KMS-11 (cell line): ENCODE measurements around the gene APBA2.

Source experiments
- H2AFZ ChIP-seq: fragments of 200-600 bp; sonication (generic); 2 replicates; pipeline ENCODE4 v1.6.1; 2016; ENCODE audit warnings: antibody characterized with exemption, mixed run types, low read depth
- H3K27ac ChIP-seq: fragments of 200-600 bp; sonication (generic); 2 replicates; pipeline ENCODE4 v1.6.1; 2016; ENCODE audit warnings: mild to moderate bottlenecking, mixed run types
- H3K27me3 ChIP-seq: fragments of 200-600 bp; sonication (generic); 2 replicates; pipeline ENCODE4 v1.6.1; 2017; ENCODE audit warnings: mild to moderate bottlenecking, low read depth, mixed run types, moderate library complexity; ENCODE audit not compliant: insufficient read depth
- H3K36me3 ChIP-seq: fragments of 200-600 bp; sonication (generic); 2 replicates; pipeline ENCODE4 v1.6.1; 2017; ENCODE audit warnings: mild to moderate bottlenecking, mixed run types; ENCODE audit not compliant: insufficient read depth
- H3K4me1 ChIP-seq: fragments of 200-600 bp; sonication (generic); 2 replicates; pipeline ENCODE4 v1.6.1; 2016; ENCODE audit warnings: mild to moderate bottlenecking, low read depth, mixed run types; ENCODE audit not compliant: poor library complexity, severe bottlenecking
- H3K4me2 ChIP-seq: fragments of 200-600 bp; sonication (generic); 2 replicates; pipeline ENCODE4 v1.7.0; 2016; ENCODE audit warnings: mild to moderate bottlenecking, mixed run types
- H3K4me3 ChIP-seq: fragments of 200-600 bp; sonication (generic); IDR thresholded peaks from 2 replicates; pipeline ENCODE4 v1.6.1; 2017; ENCODE audit warnings: low read depth, low read length, mixed read lengths; ENCODE audit not compliant: insufficient read depth
- H3K79me2 ChIP-seq: fragments of 200-600 bp; sonication (generic); 2 replicates; pipeline ENCODE4 v1.6.1; 2016; ENCODE audit warnings: low read depth, mixed run types; ENCODE audit not compliant: insufficient read depth
- H3K9ac ChIP-seq: fragments of 200-600 bp; sonication (generic); 2 replicates; pipeline ENCODE4 v1.6.1; 2016; ENCODE audit warnings: mild to moderate bottlenecking, mixed run types
- H4K20me1 ChIP-seq: fragments of 200-600 bp; sonication (generic); 2 replicates; pipeline ENCODE4 v1.6.1; 2016; ENCODE audit warnings: mild to moderate bottlenecking, mixed run types; ENCODE audit not compliant: insufficient read depth
- CTCF ChIP-seq: fragments of 200-600 bp; sonication (generic); conservative IDR thresholded peaks from 2 replicates; pipeline ENCODE4 v1.6.1; 2017; ENCODE audit warnings: low read depth, mild to moderate bottlenecking, antibody characterized with exemption, low read length, moderate library complexity, mixed read lengths

Gene APBA2

DNA sequence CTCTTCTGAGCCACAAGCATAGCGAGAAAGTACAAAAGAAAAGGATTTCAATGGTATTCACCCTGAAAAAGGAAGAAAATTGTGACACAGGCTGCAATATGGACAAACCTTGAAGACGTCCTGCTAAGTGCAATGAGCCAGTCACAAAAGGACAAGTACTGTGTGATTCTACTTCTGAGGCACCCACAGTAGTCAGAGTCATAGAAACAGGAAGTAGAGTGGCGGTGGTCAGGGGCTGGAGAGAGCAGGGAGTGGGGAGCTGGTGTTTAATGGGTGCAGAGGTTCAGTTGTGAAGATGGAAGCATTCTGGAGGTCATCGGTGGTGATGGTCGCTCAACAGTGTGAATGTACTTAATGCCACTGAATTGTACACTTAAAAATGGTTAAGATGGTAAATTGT lies 180.5 kb downstream of the APBA2 start:
- no peak overlapping the region for H3K4me2 ChIP-seq
- H3K4me3 ChIP-seq, result no peak overlapping the region
- no peak overlapping the region for H2AFZ ChIP-seq
- H3K79me2 ChIP-seq, result no peaks in the 10 kb centered on the region
- no peak overlapping the region for H3K9ac ChIP-seq
- H3K4me1 ChIP-seq, result no peaks in the 10 kb centered on the region
- H3K27me3 ChIP-seq, result no peaks in the 10 kb centered on the region
- no peak for TF ChIP-seq CTCF
- no peaks in the 10 kb centered on the region for H4K20me1 ChIP-seq
- no peaks in the 10 kb centered on the region for H3K36me3 ChIP-seq
- no peak overlapping the region for H3K27ac ChIP-seq

- no peak overlapping the region for H3K4me3 ChIP-seq
- no peaks in the 10 kb centered on the region for H3K4me1 ChIP-seq
- H3K9ac ChIP-seq, result no peak overlapping the region
- H3K27ac ChIP-seq, result no peak overlapping the region
- no peak overlapping the region for H2AFZ ChIP-seq
- H3K79me2 ChIP-seq, result no peaks in the 10 kb centered on the region
- no peaks in the 10 kb centered on the region for H3K36me3 ChIP-seq
- H3K4me2 ChIP-seq, result no peak overlapping the region
- no peak for TF ChIP-seq CTCF
- no peaks in the 10 kb centered on the region for H3K27me3 ChIP-seq
- no peaks in the 10 kb centered on the region for H4K20me1 ChIP-seq
Observed at GRCh38 chr15:29066838-29067237, 181.1 kb downstream of the APBA2 start.

DNA sequence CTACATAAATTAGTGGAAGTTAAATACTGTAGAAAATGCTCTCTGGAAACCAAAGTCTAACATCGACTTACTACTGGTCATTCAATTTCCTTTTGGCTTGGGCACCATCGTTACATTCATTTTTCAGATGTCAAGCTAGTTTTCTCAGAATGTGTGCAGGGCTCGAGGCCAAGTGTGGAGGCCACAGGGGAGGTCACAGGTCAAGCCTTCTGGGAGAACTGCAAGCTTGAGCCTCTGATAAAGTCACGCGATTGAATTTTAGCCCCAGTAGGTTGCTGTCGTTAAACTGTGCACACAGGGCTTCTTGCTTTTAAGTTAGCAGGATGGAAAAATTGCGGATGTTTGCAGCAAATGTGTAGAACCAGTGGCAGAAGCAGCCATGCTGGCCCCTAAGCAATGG lies 182.2 kb downstream of the APBA2 start:
- Histone ChIP-seq H3K4me2 (no peak overlapping the region), H3K27ac (no peak overlapping the region), H3K4me3 (no peak overlapping the region), H3K27me3 (no peaks in the 10 kb centered on the region), H3K9ac (no peak overlapping the region), H3K36me3 (no peaks in the 10 kb centered on the region), H4K20me1 (no peaks in the 10 kb centered on the region), H3K79me2 (no peaks in the 10 kb centered on the region), H2AFZ (no peak overlapping the region), H3K4me1 (no peaks in the 10 kb centered on the region)
- no peak for TF ChIP-seq CTCF

- Histone ChIP-seq H2AFZ (no peak overlapping the region), H3K4me1 (no peaks in the 10 kb centered on the region), H3K79me2 (no peaks in the 10 kb centered on the region), H3K27me3 (no peaks in the 10 kb centered on the region), H3K9ac (no peak overlapping the region), H3K27ac (no peak overlapping the region), H3K4me3 (no peak overlapping the region), H3K4me2 (no peak overlapping the region), H4K20me1 (no peaks in the 10 kb centered on the region), H3K36me3 (no peaks in the 10 kb centered on the region)
- no peak for TF ChIP-seq CTCF
Observed at GRCh38 chr15:29070471-29071231, 184.9 kb downstream of the APBA2 start.
